Measurements from ENCODE around the gene MAP4K4.

DNA sequence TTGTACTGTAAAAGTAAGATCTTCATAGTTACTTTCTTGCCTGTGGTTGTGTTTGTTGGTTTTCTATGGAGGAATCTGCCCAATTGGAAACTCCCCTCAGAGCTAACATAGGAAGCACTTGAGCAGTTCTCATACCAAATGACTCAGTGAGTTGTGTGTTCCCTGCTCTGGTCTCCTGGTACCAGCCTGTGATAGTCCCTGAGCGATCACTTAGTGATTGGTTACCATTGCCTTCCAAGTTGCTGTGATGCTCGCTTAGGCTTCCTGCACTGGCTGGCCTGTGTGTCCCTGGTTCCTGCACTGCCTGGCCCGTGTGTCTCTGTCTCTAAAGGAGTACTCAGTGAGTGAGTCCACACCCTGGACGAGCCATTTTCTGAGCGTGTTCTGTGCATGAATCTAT is 133.0 kb downstream of the MAP4K4 start:
- TF ChIP-seq, protein P1, sequence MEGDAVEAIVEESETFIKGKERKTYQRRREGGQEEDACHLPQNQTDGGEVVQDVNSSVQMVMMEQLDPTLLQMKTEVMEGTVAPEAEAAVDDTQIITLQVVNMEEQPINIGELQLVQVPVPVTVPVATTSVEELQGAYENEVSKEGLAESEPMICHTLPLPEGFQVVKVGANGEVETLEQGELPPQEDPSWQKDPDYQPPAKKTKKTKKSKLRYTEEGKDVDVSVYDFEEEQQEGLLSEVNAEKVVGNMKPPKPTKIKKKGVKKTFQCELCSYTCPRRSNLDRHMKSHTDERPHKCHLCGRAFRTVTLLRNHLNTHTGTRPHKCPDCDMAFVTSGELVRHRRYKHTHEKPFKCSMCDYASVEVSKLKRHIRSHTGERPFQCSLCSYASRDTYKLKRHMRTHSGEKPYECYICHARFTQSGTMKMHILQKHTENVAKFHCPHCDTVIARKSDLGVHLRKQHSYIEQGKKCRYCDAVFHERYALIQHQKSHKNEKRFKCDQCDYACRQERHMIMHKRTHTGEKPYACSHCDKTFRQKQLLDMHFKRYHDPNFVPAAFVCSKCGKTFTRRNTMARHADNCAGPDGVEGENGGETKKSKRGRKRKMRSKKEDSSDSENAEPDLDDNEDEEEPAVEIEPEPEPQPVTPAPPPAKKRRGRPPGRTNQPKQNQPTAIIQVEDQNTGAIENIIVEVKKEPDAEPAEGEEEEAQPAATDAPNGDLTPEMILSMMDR (conservative IDR thresholded peaks at IDR 0.05; ENCODE audit: low read depth, low read length) = no peak
- TF ChIP-seq EZH2 (IDR thresholded peaks at IDR 0.05; ENCODE audit: low read length, unreplicated experiment) = no peak

All from PC-3 (cell line).